K562 (cell line): Measurements from ENCODE around the gene LCA5L. TPM values are rescaled to one million over a fixed set of nuclear protein-coding genes. Genes with fewer than 3 reads are reported as not detected.

ENCODE experiments used
- ARNT ChIP-seq, 2 experiments: fragments of 450-650 bp; IDR thresholded peaks; 2 replicates each; pipeline ENCODE4 v1.6.1; 2016; ENCODE audit warnings: mild to moderate bottlenecking in 1 of 2
- EWSR1 ChIP-seq: fragments of 450-650 bp; IDR thresholded peaks from 2 replicates; pipeline ENCODE4 v1.6.1; 2018; ENCODE audit warnings: borderline replicate concordance, mild to moderate bottlenecking, low read depth, moderate library complexity; ENCODE audit not compliant: partially characterized antibody
- MAZ ChIP-seq, 2 experiments: fragments of 450-650 bp in 1 of 2; sonication (generic) in 1 of 2; formaldehyde crosslinking; IDR thresholded peaks in 1 of 2; conservative IDR thresholded peaks in 1 of 2; 2 replicates each; pipeline versions ENCODE4 v1.4.0 to v1.5.0; 2020; ENCODE audit warnings: mild to moderate bottlenecking in 1 of 2, missing genetic modification reagents in 1 of 2
- MTA2 ChIP-seq: fragments of 450-650 bp; IDR thresholded peaks from 2 replicates; pipeline ENCODE4 v1.6.1; 2016; ENCODE audit warnings: low read depth
- NFIX ChIP-seq: fragments of 250-450 bp; sonication (Bioruptor Pico); IDR thresholded peaks from 2 replicates; pipeline ENCODE4 v1.4.0; 2020; ENCODE audit warnings: low read depth, mild to moderate bottlenecking, moderate library complexity
- NR4A1 ChIP-seq, 2 experiments: fragments of 250-450 bp in 1 of 2; fragments of 450-650 bp in 1 of 2; sonication (Bioruptor Pico) in 1 of 2; IDR thresholded peaks; 2 replicates each; pipeline versions ENCODE4 v1.4.0 to v1.6.1; 2016 to 2020; ENCODE audit warnings: mild to moderate bottlenecking in 2 of 2, missing compliant biosample characterization in 1 of 2, missing genetic modification characterization in 1 of 2, moderate library complexity in 1 of 2
- RCOR1 ChIP-seq, 2 experiments: IDR thresholded peaks; 2 replicates each; pipeline ENCODE4 v1.6.1; 2012; ENCODE audit warnings: low read depth in 2 of 2, low read length in 2 of 2, borderline replicate concordance in 1 of 2, improper control_type of control experiment in 1 of 2
- RUNX1 ChIP-seq: sonication (generic); IDR thresholded peaks from 2 replicates; pipeline ENCODE4 v1.6.1; 2016; ENCODE audit warnings: antibody characterized with exemption, low read depth
- TCF3 ChIP-seq: sonication (generic); formaldehyde crosslinking; IDR thresholded peaks from 2 replicates; pipeline ENCODE4 v1.4.0; 2020; ENCODE audit warnings: mild to moderate bottlenecking, missing genetic modification reagents
- ZBTB7A ChIP-seq: IDR thresholded peaks from 2 replicates; pipeline ENCODE4 v1.6.1; 2011; ENCODE audit warnings: low read depth, mild to moderate bottlenecking, low read length, moderate library complexity, borderline replicate concordance; ENCODE audit not compliant: control insufficient read depth
- ZC3H4 ChIP-seq: sonication (generic); formaldehyde crosslinking; IDR thresholded peaks from 2 replicates; pipeline ENCODE4 v1.9.0; 2021; ENCODE audit warnings: missing genetic modification reagents, borderline replicate concordance
- ZNF133 ChIP-seq: fragments of 250-450 bp; sonication (Bioruptor Pico); IDR thresholded peaks from 2 replicates; pipeline ENCODE4 v1.4.0; 2020; ENCODE audit warnings: mild to moderate bottlenecking
- ZNF444 ChIP-seq: fragments of 250-450 bp; sonication (Bioruptor Pico); IDR thresholded peaks from 2 replicates; pipeline ENCODE4 v1.4.0; 2020; ENCODE audit warnings: mild to moderate bottlenecking, moderate library complexity
- polyA plus RNA-seq, 8 experiments: library from polyadenylated mRNA; depleted of rRNA in 4 of 8; stranded (reverse) in 5 of 8; unstranded in 3 of 8; fragments of >200 nt; fragmentation: Nextera tagmentation in 2 of 8; fragmentation: Illumina TruSeq in 1 of 8; extraction: Ambion mirVana in 2 of 8; extraction: Trizol in 1 of 8; gene quantifications; 2 replicates each; pipeline versions ENCODE4 v1.2.1 to v1.2.3, GENCODE V29; 2011 to 2014; ENCODE audit warnings: inconsistent platforms in 1 of 8, missing spikeins in 1 of 8
- total RNA-seq, 7 experiments: library from RNA; depleted of rRNA in 6 of 7; stranded (reverse); fragments of >200 nt in 6 of 7; fragmentation: Illumina TruSeq in 2 of 7; extraction: Trizol in 2 of 7; gene quantifications; 2 replicates each; pipeline versions ENCODE4 v1.2.1 to v1.2.3, GENCODE V29; 2011 to 2021; ENCODE audit warnings: low replicate concordance in 1 of 7
- TF ChIP-seq, protein P1 (sequence below): fragments of 250-450 bp; sonication (Bioruptor Pico); IDR thresholded peaks from 2 replicates; pipeline ENCODE4 v1.4.0; 2020; ENCODE audit warnings: mild to moderate bottlenecking, moderate library complexity
- TF ChIP-seq, protein P2 (sequence below): fragments of 450-650 bp; formaldehyde crosslinking; IDR thresholded peaks from 2 replicates; pipeline ENCODE4 v1.4.0; 2020; ENCODE audit warnings: mild to moderate bottlenecking, moderate library complexity
- TF ChIP-seq, protein P3 (sequence below): fragments of 450-650 bp; formaldehyde crosslinking; conservative IDR thresholded peaks from 2 replicates; pipeline ENCODE4 v1.4.0; 2022; ENCODE audit warnings: mild to moderate bottlenecking, missing genetic modification characterization
- TF ChIP-seq, protein P4 (sequence below): fragments of 200-400 bp; formaldehyde crosslinking; IDR thresholded peaks from 2 replicates; pipeline ENCODE4 v1.6.1; 2017; ENCODE audit warnings: mild to moderate bottlenecking, low read depth, low read length, moderate library complexity

LCA5L gene
- total and polyA plus RNA-seq, 9 of the 15 experiments (the other 6 are each of a cell fraction or from before 2014, with no cell fraction given) = 1.8 to 4.9 (median 3.8) TPM

DNA sequence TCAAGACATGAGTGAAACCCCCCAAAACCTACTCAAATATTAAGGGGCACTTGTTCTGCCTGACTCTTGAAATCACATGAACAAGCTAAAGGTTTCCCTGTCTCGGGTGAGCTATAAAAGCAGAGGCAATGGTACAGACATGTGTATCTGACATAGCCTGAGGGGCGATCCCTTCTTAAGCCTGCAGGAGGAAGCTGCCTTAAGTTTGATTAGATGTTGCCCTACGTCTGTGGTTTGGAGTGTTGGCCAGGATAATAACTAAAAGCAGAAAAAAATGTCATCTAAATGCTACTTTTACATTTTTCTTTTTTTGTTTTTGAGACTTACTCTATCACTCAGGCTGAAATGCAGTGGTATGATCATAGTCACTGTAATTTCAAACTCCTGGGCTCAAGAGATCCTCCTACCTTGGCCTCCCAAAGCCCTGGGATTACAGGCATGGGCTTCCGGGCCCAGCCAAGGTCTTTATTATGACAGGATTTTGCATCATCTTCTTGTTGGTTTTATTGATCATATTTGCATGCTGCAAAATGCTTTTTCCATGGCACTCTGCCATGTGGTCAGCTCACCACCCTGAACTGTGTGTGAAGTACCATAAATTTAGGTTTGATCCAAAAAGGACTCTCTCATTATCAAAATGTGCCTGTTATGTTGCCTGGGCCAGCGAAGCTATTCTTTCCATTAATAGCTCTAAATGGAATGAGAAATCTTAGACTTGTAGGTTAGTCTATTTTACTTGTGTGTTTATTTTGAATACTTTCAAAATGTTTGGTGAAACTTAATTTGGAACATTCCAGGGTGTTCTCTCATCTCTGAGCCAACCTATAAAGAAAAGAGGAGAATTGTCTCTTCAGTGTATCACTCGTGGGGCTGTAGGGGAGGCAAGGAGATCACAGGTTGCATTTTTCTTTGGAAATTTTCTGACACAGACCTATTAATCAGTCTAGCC lies 81.7 kb downstream of the LCA5L start (continued):
- TF ChIP-seq, protein P1, sequence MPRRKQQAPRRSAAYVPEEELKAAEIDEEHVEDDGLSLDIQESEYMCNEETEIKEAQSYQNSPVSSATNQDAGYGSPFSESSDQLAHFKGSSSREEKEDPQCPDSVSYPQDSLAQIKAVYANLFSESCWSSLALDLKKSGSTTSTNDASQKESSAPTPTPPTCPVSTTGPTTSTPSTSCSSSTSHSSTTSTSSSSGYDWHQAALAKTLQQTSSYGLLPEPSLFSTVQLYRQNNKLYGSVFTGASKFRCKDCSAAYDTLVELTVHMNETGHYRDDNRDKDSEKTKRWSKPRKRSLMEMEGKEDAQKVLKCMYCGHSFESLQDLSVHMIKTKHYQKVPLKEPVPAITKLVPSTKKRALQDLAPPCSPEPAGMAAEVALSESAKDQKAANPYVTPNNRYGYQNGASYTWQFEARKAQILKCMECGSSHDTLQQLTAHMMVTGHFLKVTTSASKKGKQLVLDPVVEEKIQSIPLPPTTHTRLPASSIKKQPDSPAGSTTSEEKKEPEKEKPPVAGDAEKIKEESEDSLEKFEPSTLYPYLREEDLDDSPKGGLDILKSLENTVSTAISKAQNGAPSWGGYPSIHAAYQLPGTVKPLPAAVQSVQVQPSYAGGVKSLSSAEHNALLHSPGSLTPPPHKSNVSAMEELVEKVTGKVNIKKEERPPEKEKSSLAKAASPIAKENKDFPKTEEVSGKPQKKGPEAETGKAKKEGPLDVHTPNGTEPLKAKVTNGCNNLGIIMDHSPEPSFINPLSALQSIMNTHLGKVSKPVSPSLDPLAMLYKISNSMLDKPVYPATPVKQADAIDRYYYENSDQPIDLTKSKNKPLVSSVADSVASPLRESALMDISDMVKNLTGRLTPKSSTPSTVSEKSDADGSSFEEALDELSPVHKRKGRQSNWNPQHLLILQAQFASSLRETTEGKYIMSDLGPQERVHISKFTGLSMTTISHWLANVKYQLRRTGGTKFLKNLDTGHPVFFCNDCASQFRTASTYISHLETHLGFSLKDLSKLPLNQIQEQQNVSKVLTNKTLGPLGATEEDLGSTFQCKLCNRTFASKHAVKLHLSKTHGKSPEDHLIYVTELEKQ = no peak
- TF ChIP-seq MAZ (CRISPR knock-in tag; conservative IDR thresholded peaks at IDR 0.05 in 1 of 2, IDR thresholded peaks at IDR 0.05 in 1 of 2) = peak; percentile 18 to 42; a peak in 1 of 4 replicates
- TF ChIP-seq, protein P2, sequence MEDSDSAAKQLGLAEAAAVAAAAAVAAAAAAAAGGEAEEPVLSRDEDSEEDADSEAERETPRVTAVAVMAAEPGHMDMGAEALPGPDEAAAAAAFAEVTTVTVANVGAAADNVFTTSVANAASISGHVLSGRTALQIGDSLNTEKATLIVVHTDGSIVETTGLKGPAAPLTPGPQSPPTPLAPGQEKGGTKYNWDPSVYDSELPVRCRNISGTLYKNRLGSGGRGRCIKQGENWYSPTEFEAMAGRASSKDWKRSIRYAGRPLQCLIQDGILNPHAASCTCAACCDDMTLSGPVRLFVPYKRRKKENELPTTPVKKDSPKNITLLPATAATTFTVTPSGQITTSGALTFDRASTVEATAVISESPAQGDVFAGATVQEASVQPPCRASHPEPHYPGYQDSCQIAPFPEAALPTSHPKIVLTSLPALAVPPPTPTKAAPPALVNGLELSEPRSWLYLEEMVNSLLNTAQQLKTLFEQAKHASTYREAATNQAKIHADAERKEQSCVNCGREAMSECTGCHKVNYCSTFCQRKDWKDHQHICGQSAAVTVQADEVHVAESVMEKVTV (CRISPR knock-in tag) = no peak
- TF ChIP-seq ZBTB7A = no peak
- TF ChIP-seq ZC3H4 (CRISPR knock-in tag) = no peak
- TF ChIP-seq ZNF133 = no peak
- TF ChIP-seq, protein P3, sequence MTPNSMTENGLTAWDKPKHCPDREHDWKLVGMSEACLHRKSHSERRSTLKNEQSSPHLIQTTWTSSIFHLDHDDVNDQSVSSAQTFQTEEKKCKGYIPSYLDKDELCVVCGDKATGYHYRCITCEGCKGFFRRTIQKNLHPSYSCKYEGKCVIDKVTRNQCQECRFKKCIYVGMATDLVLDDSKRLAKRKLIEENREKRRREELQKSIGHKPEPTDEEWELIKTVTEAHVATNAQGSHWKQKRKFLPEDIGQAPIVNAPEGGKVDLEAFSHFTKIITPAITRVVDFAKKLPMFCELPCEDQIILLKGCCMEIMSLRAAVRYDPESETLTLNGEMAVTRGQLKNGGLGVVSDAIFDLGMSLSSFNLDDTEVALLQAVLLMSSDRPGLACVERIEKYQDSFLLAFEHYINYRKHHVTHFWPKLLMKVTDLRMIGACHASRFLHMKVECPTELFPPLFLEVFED (CRISPR knock-in tag) = no peak
- TF ChIP-seq NR4A1 (CRISPR knock-in tag; IDR thresholded peaks at IDR 0.05) = no peak
- 0 out of 2 replicates have a peak, but pooled peaks have one; percentile 47 for TF ChIP-seq NR4A1 (tag; IDR thresholded peaks at IDR 0.05)
- no peak for TF ChIP-seq EWSR1
- TF ChIP-seq TCF3 (CRISPR knock-in tag) = peak; percentile 49
- TF ChIP-seq, protein P4, sequence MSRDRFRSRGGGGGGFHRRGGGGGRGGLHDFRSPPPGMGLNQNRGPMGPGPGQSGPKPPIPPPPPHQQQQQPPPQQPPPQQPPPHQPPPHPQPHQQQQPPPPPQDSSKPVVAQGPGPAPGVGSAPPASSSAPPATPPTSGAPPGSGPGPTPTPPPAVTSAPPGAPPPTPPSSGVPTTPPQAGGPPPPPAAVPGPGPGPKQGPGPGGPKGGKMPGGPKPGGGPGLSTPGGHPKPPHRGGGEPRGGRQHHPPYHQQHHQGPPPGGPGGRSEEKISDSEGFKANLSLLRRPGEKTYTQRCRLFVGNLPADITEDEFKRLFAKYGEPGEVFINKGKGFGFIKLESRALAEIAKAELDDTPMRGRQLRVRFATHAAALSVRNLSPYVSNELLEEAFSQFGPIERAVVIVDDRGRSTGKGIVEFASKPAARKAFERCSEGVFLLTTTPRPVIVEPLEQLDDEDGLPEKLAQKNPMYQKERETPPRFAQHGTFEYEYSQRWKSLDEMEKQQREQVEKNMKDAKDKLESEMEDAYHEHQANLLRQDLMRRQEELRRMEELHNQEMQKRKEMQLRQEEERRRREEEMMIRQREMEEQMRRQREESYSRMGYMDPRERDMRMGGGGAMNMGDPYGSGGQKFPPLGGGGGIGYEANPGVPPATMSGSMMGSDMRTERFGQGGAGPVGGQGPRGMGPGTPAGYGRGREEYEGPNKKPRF = no peak
- no peak for TF ChIP-seq RUNX1
- no peak for TF ChIP-seq RCOR1 (IDR thresholded peaks at IDR 0.05; ENCODE audit: borderline replicate concordance in 1 of 2, low read depth in 2 of 2, low read length in 2 of 2)
- TF ChIP-seq ZNF444 (CRISPR knock-in tag) = 0 out of 2 replicates have a peak, but pooled peaks have one; percentile 38
- no peak for TF ChIP-seq NFIX (CRISPR knock-in tag)
- TF ChIP-seq ARNT (IDR thresholded peaks at IDR 0.05) = no peak
- no peak for TF ChIP-seq MTA2
